GM10266 (cell line): ENCODE data around the gene HEY2.

Experiments used
- DNase-seq: peaks from one replicate; pipeline ENCODE4 v3.0.0; 2012; ENCODE audit errors: extremely low spot score
- TF ChIP-seq, protein P1 (sequence below): IDR thresholded peaks from 2 replicates; pipeline ENCODE4 v1.5.1; 2012; ENCODE audit warnings: mild to moderate bottlenecking, low read depth; ENCODE audit not compliant: control insufficient read depth, insufficient read depth; ENCODE audit errors: missing control alignments

HEY2 gene

DNA sequence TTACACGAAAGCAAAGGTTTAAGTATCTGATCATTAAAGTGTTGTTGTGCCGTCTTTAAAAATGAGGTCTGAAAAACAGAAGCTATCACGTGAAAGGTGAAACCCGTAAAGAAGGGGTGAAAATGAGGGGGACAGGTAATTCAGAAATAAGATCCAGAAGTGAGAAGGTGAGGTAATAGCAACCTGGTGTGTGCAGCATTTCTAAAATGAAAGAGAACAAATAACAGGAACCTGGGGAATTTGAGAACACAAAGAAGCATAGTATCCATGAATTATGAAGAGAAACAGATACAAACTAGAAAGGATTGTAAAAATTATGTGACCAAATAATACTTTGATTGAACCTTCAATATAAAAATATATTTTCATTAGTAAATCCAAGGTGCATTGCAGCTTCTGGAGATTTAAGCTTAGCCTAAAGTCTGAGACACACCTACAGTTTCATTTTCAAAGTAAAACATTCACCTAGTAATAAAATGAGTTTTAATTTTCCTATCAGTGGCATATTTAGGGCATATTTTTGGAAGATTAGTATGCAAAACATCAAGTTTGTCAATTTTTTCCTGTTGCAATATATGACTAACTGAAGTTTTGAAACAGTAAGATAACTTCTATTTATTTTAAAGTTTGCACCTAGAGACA lies 1.4 kb downstream of the HEY2 start:
- TF ChIP-seq, protein P1, sequence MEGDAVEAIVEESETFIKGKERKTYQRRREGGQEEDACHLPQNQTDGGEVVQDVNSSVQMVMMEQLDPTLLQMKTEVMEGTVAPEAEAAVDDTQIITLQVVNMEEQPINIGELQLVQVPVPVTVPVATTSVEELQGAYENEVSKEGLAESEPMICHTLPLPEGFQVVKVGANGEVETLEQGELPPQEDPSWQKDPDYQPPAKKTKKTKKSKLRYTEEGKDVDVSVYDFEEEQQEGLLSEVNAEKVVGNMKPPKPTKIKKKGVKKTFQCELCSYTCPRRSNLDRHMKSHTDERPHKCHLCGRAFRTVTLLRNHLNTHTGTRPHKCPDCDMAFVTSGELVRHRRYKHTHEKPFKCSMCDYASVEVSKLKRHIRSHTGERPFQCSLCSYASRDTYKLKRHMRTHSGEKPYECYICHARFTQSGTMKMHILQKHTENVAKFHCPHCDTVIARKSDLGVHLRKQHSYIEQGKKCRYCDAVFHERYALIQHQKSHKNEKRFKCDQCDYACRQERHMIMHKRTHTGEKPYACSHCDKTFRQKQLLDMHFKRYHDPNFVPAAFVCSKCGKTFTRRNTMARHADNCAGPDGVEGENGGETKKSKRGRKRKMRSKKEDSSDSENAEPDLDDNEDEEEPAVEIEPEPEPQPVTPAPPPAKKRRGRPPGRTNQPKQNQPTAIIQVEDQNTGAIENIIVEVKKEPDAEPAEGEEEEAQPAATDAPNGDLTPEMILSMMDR, result no peak
- no peak for DNase-seq

DNA sequence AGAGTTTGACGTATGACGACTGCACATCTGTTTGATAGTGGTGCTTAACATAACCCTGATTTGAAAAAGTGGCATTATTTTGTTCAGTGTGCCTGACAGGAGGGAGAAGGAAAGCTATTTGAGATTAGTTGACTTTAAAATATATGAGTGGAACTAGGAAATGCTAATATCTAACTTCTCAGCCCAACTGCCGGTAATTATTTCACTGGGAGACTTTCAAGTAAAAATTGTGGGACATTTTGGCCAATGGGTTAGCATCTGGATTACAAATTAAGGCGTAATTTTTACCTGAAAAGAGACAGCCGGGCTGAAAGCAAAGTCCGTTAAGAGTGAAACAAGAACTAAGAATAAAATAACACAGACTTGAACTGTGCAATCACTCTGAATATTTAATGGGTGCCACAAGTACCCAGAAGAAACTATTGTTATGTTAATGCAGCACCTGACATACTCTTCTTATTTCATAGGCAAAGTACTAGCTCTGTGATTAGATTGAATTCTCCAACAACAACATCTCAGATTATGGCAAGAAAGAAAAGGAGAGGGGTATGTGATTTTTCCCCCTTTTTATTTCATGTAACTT lies 2.0 kb downstream of the HEY2 start:
- no peak for DNase-seq
- TF ChIP-seq, protein P1, result no peak

DNA sequence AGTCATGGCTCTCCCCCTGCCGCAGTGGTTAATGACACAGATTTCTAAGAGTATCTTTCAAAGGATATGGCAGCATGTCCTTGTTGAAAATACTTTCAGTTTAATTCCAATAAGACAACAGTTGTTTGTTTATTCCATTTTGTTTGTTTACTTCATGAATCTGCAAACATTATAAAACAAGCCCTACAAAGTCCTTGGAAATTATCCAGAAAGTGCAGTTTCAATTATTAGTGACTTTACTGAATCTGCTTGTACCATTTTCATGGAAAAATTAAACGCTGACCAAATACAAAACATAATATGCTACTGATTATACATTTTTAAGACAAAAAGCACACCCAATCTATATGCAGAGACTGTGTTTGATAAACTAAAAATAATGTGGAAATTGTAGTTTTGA lies 3.3 kb downstream of the HEY2 start:
- no peak for DNase-seq
- TF ChIP-seq, protein P1, result no peak

DNA sequence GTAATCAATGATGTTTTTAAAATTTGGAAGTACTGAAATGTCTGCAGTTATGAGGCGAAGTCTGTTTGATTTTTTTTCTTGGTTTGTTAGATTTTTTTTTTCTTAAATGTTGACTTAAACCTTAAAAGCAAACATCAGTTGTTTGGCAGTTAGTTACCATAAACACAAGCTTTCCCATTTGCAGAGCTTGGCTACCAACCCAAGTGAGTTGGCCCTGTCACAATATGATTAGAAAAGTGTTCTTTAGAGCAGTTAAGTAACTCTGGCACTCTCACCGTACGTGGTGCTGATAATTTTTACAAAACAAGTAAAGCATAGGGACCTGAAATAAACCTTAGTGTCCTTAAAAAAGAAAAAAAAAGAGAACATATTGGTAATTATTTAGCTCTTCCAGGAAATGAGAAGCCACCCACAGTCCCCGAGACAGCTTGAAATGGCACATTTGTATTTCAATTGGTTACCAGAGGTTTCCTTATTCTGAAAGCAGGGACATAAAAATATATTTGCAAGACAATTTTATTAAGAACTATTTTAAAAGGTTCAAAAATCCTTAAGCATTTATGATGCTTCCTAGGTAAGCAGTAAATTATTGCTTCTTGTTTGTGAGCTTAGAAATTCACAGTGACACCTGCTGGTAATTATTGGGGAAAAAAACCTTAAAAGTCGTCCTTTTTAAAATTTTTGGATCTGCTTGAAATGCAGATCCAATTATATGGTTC lies 3.9 kb downstream of the HEY2 start:
- peak; percentile 51 for DNase-seq
- TF ChIP-seq, protein P1, result peak; percentile 47

DNA sequence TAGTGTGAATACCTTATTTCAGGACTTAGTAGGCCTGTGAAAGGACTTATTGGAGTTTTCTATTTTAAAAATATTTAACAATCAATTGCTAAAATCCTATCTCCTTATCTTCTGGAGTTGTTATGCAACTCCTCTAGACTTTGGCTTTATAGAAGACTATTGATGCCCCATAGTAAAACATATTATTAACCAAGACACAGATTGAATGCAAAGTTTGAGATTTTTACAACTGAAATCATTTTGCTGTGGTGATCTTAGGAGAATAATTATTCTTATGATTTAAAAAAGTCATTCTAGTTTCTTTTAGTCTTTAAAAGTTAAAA lies 4.5 kb downstream of the HEY2 start:
- TF ChIP-seq, protein P1, result no peak
- no peak for DNase-seq

DNA sequence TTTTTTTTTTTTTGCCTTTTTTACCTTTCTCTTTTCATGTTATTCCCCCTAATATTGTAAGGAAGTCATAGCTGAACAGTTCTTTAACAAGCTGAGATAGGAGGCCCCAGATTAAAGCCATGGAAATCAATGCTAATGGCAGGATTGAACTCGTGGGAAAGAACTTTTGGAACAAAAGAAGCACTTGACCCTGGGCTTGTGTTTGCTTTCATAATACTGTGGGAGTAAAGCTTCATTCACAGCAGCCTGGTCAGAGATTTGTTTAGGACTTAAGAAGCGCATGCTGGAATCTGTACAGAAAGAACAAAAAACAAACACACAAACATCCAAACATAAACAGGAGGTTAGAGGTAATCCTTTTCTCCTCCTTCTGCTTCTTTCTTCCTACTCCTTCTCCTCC lies 5.1 kb downstream of the HEY2 start:
- TF ChIP-seq, protein P1, result no peak

More for the DNA sequence above, 5.1 kb downstream of the HEY2 start:
- DNase-seq, result no peak
